NCI-H1092 (cell line): ENCODE data around the gene VAV1.
"Not testable (repeated sequence)": the region's sequence is repeated elsewhere in the genome, so short reads cannot be mapped to it uniquely, and the experiment has no call there.

Experiments
- DNase-seq: peaks from one replicate; lab custom pipeline; 2025; lab: John Stamatoyannopoulos, UW

Gene VAV1

GRCh38 chr19:6760606-6761005 lies 11.9 kb upstream of the VAV1 start:
- DNase-seq = no peak

GRCh38 chr19:6761053-6761676 lies 11.3 kb upstream of the VAV1 start:
- DNase-seq = no peak

- not testable (repeated sequence) for DNase-seq
These were observed 10.2 kb upstream of the VAV1 start for GRCh38 chr19:6762253-6762797.

- no peak for DNase-seq
These were observed 6.7 kb upstream of the VAV1 start for GRCh38 chr19:6765738-6766356.

- no peak for DNase-seq
These were observed 6.0 kb upstream of the VAV1 start for GRCh38 chr19:6766357-6767080.

- no peak for DNase-seq
These were observed 5.5 kb upstream of the VAV1 start for GRCh38 chr19:6767081-6767356.

- DNase-seq = no peak
These were observed 4.9 kb upstream of the VAV1 start, which contains the start of gene SH2D3A for GRCh38 chr19:6767357-6768235. TSS of gene SH2D3A (minus strand) at chr19:6767435. CDS start at chr19:6763748, 3,687 bp downstream.

GRCh38 chr19:6768236-6768785 lies 4.2 kb upstream of the VAV1 start:
- no peak for DNase-seq

- DNase-seq = no peak
These were observed 3.4 kb upstream of the VAV1 start for GRCh38 chr19:6769006-6769619.

GRCh38 chr19:6771648-6772027 lies 870 bp upstream of the VAV1 start:
- not testable (repeated sequence) for DNase-seq

GRCh38 chr19:6772866-6773322 lies 386 bp downstream of the VAV1 start:
- no peak for DNase-seq

- DNase-seq = no peak
These were observed 919 bp downstream of the VAV1 start for GRCh38 chr19:6773323-6773931.

GRCh38 chr19:6774821-6775707 lies 2.6 kb downstream of the VAV1 start:
- no peak for DNase-seq

- DNase-seq = not testable (repeated sequence)
These were observed 3.5 kb downstream of the VAV1 start for GRCh38 chr19:6776045-6776444.

GRCh38 chr19:6776999-6777398 lies 4.5 kb downstream of the VAV1 start:
- DNase-seq = no peak

- DNase-seq = no peak
These were observed 4.9 kb downstream of the VAV1 start for GRCh38 chr19:6777434-6777833.

- DNase-seq = no peak
These were observed 5.9 kb downstream of the VAV1 start for GRCh38 chr19:6778386-6778785.

- no peak for DNase-seq
These were observed 6.7 kb downstream of the VAV1 start for GRCh38 chr19:6779206-6779605.

- no peak for DNase-seq
These were observed 14.9 kb downstream of the VAV1 start for GRCh38 chr19:6787393-6787792.

- DNase-seq = no peak
These were observed 16.4 kb downstream of the VAV1 start for GRCh38 chr19:6788896-6789295.
